ENCODE data around the gene EBF3. TPM values are rescaled to one million over a fixed set of nuclear protein-coding genes. Genes with fewer than 3 reads are reported as not detected.

EBF3 gene
- total RNA-seq, 1 donor, result 6.0 TPM

DNA sequence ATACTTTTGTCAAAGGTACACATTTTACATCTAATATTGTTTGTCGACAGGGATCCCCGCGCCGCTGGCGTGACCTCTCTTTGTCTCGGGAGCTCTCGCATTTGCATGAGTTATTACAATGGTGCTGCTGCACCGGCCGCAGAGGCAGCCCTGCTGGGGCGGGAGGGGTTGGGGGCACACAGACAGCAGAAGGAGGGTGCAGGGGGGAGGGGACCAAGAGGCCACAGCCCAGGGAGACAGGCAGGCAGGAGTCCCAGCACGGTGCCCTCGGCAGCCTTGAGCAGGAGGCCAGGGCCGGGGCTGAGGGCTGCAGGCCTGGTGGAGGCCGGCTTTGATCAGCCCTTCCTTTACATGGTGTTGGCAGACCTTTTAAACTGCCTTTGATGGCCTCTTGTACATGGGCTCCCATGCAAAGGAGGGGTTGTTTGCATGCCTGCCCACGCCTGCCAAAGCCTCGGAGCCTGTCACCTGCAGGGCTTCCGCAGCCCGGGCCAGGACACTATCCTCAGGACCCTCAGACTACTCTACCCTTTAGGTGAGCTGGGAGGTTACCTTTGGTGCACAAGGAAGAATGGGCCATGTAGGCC lies 95.5 kb downstream of the EBF3 start:
- no peak overlapping the region for H3K4me3 ChIP-seq (ENCODE audit: low read depth, low read length)
- TF ChIP-seq, protein P1, sequence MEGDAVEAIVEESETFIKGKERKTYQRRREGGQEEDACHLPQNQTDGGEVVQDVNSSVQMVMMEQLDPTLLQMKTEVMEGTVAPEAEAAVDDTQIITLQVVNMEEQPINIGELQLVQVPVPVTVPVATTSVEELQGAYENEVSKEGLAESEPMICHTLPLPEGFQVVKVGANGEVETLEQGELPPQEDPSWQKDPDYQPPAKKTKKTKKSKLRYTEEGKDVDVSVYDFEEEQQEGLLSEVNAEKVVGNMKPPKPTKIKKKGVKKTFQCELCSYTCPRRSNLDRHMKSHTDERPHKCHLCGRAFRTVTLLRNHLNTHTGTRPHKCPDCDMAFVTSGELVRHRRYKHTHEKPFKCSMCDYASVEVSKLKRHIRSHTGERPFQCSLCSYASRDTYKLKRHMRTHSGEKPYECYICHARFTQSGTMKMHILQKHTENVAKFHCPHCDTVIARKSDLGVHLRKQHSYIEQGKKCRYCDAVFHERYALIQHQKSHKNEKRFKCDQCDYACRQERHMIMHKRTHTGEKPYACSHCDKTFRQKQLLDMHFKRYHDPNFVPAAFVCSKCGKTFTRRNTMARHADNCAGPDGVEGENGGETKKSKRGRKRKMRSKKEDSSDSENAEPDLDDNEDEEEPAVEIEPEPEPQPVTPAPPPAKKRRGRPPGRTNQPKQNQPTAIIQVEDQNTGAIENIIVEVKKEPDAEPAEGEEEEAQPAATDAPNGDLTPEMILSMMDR (IDR thresholded peaks at IDR 0.05; ENCODE audit: insufficient read depth, low read depth, low read length), result no peak
- DNase-seq (ENCODE audit: low read depth), result no peak

DNA sequence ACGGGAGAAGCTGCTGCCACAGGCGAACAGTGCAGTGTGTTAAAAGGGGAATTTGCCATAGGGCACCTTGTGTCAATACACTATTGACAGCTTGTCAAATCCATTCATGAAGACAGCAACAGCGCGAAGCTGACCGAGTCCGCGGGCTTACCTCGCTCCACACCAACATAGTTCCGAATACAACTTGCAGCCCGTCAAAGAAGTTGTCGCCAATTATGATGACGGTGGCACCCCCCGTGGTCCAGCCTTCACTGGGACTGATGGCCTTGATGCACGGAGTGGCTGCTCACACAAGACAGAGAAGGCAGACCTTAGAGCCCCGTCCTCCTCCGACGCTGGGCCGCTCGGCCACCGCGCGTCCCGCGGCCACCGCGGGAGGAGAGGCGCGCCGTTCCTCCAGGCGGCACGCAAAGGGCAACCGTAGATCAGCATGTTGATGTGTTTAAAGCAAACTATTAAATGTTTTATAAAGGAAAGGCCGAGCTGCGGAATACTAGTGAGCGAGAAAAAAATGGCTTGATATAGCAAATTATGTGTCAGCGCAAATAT lies 96.4 kb downstream of the EBF3 start:
- H3K4me3 ChIP-seq (ENCODE audit: low read depth, low read length), result no peak overlapping the region

DNA sequence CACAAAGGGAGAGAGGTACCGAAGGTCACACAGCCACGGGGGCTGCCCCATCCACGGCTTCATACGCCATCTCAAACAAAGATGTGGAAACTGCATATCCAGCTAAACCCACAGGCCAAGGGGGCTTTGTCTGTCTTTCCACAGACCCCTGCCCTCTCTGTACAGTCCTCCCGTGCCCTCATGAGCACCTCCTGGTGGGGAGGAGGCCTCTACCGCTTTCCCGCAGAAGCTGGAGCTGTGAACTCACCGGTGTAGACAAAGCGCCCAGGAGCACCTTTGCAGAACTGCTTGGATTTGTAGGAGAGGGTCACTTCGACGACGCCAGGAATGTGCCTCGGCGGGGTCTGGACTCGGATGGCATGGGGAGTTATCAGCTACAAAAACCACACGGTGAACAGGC lies 97.2 kb downstream of the EBF3 start:
- no peak for DNase-seq (ENCODE audit: low read depth)
- TF ChIP-seq, protein P1 (IDR thresholded peaks at IDR 0.05; ENCODE audit: insufficient read depth, low read depth, low read length), result no peak
- no peak overlapping the region for H3K4me3 ChIP-seq (ENCODE audit: low read depth, low read length)

More for the DNA sequence above, 96.4 kb downstream of the EBF3 start:
- DNase-seq (ENCODE audit: low read depth), result no peak
- TF ChIP-seq, protein P1 (IDR thresholded peaks at IDR 0.05; ENCODE audit: insufficient read depth, low read depth, low read length), result no peak

DNA sequence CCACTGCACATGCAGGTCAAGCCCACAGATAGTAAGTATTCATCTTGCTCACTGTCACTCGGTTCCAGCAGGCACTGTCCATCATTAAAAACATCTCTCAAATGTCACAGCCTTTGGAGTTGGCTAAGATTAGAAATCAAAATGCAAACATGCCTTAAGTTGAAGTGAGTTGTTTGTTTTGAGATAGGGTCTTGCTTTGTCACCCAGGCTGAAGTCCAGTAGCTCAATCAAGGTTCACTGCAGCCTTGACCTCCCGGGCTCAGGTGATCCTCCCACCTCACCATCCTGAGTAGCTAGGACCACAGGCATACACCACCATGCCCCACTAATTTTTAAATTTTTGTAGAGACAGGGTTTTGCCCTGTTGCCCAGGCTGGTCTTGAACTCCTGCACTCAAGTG lies 98.1 kb downstream of the EBF3 start:
- TF ChIP-seq, protein P1 (IDR thresholded peaks at IDR 0.05; ENCODE audit: insufficient read depth, low read depth, low read length), result no peak
- no peak for DNase-seq (ENCODE audit: low read depth)
- H3K4me3 ChIP-seq (ENCODE audit: low read depth, low read length), result no peak overlapping the region

GRCh38 chr10:129865413-129865812 lies 98.7 kb downstream of the EBF3 start:
- H3K4me3 ChIP-seq (ENCODE audit: low read depth, low read length), result no peak overlapping the region
- DNase-seq (ENCODE audit: low read depth), result no peak
- TF ChIP-seq, protein P1 (IDR thresholded peaks at IDR 0.05; ENCODE audit: insufficient read depth, low read depth, low read length), result no peak

DNA sequence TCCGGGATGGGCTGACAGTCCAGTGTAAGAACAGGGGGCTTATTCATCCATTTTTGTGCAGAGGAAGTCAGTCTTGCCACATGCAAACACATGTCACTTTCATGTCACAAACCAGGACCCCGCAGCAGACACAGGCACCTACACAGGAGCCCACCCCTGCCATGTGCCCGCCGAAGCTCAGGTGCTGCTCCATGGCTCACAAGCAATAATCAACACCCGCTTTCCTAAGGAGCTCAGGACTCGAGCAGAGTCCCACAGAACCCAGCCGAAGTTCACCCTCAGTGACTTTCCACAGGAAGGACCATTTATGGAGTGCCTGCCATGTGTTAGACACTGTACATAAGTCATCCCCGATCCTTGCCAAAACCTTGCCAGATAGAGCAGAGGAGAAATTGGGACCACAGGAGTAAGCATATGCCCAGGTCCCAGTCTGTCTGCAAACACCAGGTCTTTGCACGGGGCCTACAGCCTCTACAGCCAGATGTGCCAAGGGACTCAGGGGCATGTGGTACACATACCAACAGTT lies 99.4 kb downstream of the EBF3 start:
- DNase-seq (ENCODE audit: low read depth), result no peak
- no peak overlapping the region for H3K4me3 ChIP-seq (ENCODE audit: low read depth, low read length)
- TF ChIP-seq, protein P1 (IDR thresholded peaks at IDR 0.05; ENCODE audit: insufficient read depth, low read depth, low read length), result no peak
